ENCODE results near the gene CXCL9.
"Not testable (repeated sequence)": the region's sequence is repeated elsewhere in the genome, so short reads cannot be mapped to it uniquely, and the experiment has no call there.

The CXCL9 gene

GRCh38 chr4:75973766-75974165 is 33.5 kb downstream of the CXCL9 start:
- no peak for TF ChIP-seq CTCF (IDR thresholded peaks at IDR 0.05; ENCODE audit: control insufficient read depth, insufficient read depth, low read depth, low read length, missing control alignments)
- DNase-seq (ENCODE audit: low read depth): no peak
- no peak overlapping the region for H3K4me3 ChIP-seq (ENCODE audit: control insufficient read depth, low read depth, low read length)

GRCh38 chr4:75968084-75968483 is 39.2 kb downstream of the CXCL9 start:
- DNase-seq (ENCODE audit: low read depth): no peak
- H3K4me3 ChIP-seq (ENCODE audit: control insufficient read depth, low read depth, low read length): no peak overlapping the region
- TF ChIP-seq CTCF (IDR thresholded peaks at IDR 0.05; ENCODE audit: control insufficient read depth, insufficient read depth, low read depth, low read length, missing control alignments): no peak

- no peak for TF ChIP-seq CTCF (IDR thresholded peaks at IDR 0.05; ENCODE audit: control insufficient read depth, insufficient read depth, low read depth, low read length, missing control alignments)
- DNase-seq (ENCODE audit: low read depth): no peak
- H3K4me3 ChIP-seq (ENCODE audit: control insufficient read depth, low read depth, low read length): no peak overlapping the region
Observed at GRCh38 chr4:75963558-75963957, 43.8 kb downstream of the CXCL9 start.

GRCh38 chr4:75962072-75962471 is 45.2 kb downstream of the CXCL9 start:
- H3K4me3 ChIP-seq (ENCODE audit: control insufficient read depth, low read depth, low read length); DNase-seq (ENCODE audit: low read depth): not testable (repeated sequence)

- DNase-seq (ENCODE audit: low read depth): not testable (repeated sequence)
Observed at GRCh38 chr4:75958546-75958945, 48.8 kb downstream of the CXCL9 start.

GRCh38 chr4:75954811-75955210 is 52.5 kb downstream of the CXCL9 start:
- DNase-seq (ENCODE audit: low read depth); H3K4me3 ChIP-seq (ENCODE audit: control insufficient read depth, low read depth, low read length): not testable (repeated sequence)

More at GRCh38 chr4:75958546-75958945, 48.8 kb downstream of the CXCL9 start:
- not testable (repeated sequence) for H3K4me3 ChIP-seq (ENCODE audit: control insufficient read depth, low read depth, low read length)

- TF ChIP-seq CTCF (IDR thresholded peaks at IDR 0.05; ENCODE audit: control insufficient read depth, insufficient read depth, low read depth, low read length, missing control alignments): no peak
- DNase-seq (ENCODE audit: low read depth): no peak
Observed at GRCh38 chr4:75953509-75953908, 53.8 kb downstream of the CXCL9 start.

More at GRCh38 chr4:75953509-75953908, 53.8 kb downstream of the CXCL9 start:
- H3K4me3 ChIP-seq (ENCODE audit: control insufficient read depth, low read depth, low read length): no peak overlapping the region
